Cardiac muscle cell (in vitro differentiated cells and primary cell): ENCODE results near the gene GALNS. TPM values are rescaled to one million over a fixed set of nuclear protein-coding genes. Genes with fewer than 3 reads are reported as not detected.

Experiments used
- DNase-seq, 2 donors: peaks; one replicate each; pipeline versions ENCODE4 v3.0.0 to v3.0.0-alpha.2; 2010 to 2017; ENCODE audit warnings: low read depth in 1 of 2, low spot score in 1 of 2
- H3K27ac ChIP-seq: fragments of 200-600 bp; sonication (generic); 2 replicates; pipeline ENCODE4 v1.5.1; 2016
- H3K27me3 ChIP-seq: fragments of 200-600 bp; sonication (generic); 2 replicates; pipeline ENCODE4 v1.6.0; 2016; ENCODE audit warnings: control low read depth
- H3K36me3 ChIP-seq: fragments of 200-600 bp; sonication (generic); 2 replicates; pipeline ENCODE4 v1.5.1; 2016; ENCODE audit warnings: control low read depth
- H3K4me1 ChIP-seq: fragments of 200-600 bp; sonication (generic); 2 replicates; pipeline ENCODE4 v1.8.1; 2017; ENCODE audit warnings: low read depth, mild to moderate bottlenecking, mixed run types
- H3K4me3 ChIP-seq: fragments of 200-600 bp; sonication (generic); 2 replicates; pipeline ENCODE4 v1.5.1; 2016; ENCODE audit warnings: mild to moderate bottlenecking
- H3K9me3 ChIP-seq: fragments of 200-600 bp; sonication (generic); 2 replicates; pipeline ENCODE4 v1.5.1; 2017; ENCODE audit warnings: low read depth, mild to moderate bottlenecking, control low read depth
- CTCF ChIP-seq: IDR thresholded peaks from 2 replicates; pipeline ENCODE4 v1.5.1; 2012; ENCODE audit warnings: low read depth, mild to moderate bottlenecking, low read length
- polyA plus RNA-seq: library from polyadenylated mRNA; unstranded; fragments of >200 nt; fragmentation: Nextera tagmentation; extraction: Ambion mirVana; gene quantifications from 2 replicates; pipeline ENCODE4 v1.2.1, GENCODE V29; 2016
- total RNA-seq: library from RNA; depleted of rRNA; stranded (reverse); fragments of >200 nt; gene quantifications from 2 replicates; pipeline ENCODE4 v1.2.3, GENCODE V29; 2016

GALNS gene
- total and polyA plus RNA-seq, 2 experiments from 2014 or later = 28.3 to 31.0 TPM

GRCh38 chr16:88806491-88807111 lies 50.1 kb downstream of the GALNS start:
- H3K9me3 ChIP-seq = no peaks in the 10 kb centered on the region
- no peak overlapping the region for H3K4me3 ChIP-seq
- no peak for TF ChIP-seq CTCF
- no peak for DNase-seq
- H3K36me3 ChIP-seq = peaks cover 10% of the 10 kb centered on the region
- H3K27ac ChIP-seq = no peak overlapping the region
- H3K27me3 ChIP-seq = no peaks in the 10 kb centered on the region
- H3K4me1 ChIP-seq = peaks cover 4% of the 10 kb centered on the region

GRCh38 chr16:88805887-88806393 lies 50.8 kb downstream of the GALNS start:
- no peak for DNase-seq
- Histone ChIP-seq H3K4me3 (no peak overlapping the region), H3K27ac (no peak overlapping the region), H3K4me1 (peaks cover 4% of the 10 kb centered on the region), H3K36me3 (peaks cover 10% of the 10 kb centered on the region), H3K9me3 (no peaks in the 10 kb centered on the region), H3K27me3 (no peaks in the 10 kb centered on the region)
- TF ChIP-seq CTCF = no peak

- H3K9me3 ChIP-seq = no peaks in the 10 kb centered on the region
- no peak for TF ChIP-seq CTCF
- no peak for DNase-seq
- H3K36me3 ChIP-seq = peaks cover 10% of the 10 kb centered on the region
- H3K4me1 ChIP-seq = no peaks in the 10 kb centered on the region
- no peak overlapping the region for H3K4me3 ChIP-seq
- no peaks in the 10 kb centered on the region for H3K27me3 ChIP-seq
- H3K27ac ChIP-seq = no peak overlapping the region
These were observed 51.4 kb downstream of the GALNS start for GRCh38 chr16:88805340-88805715.

- DNase-seq = no peak
- H3K4me3 ChIP-seq = peak overlapping the region; percentile 55
- TF ChIP-seq CTCF = no peak
- no peaks in the 10 kb centered on the region for H3K4me1 ChIP-seq
- no peaks in the 10 kb centered on the region for H3K9me3 ChIP-seq
- H3K36me3 ChIP-seq = peaks cover 10% of the 10 kb centered on the region
- H3K27ac ChIP-seq = no peak overlapping the region
- H3K27me3 ChIP-seq = no peaks in the 10 kb centered on the region
These were observed 52.0 kb downstream of the GALNS start for GRCh38 chr16:88804552-88805339.

- Histone ChIP-seq H3K36me3 (peaks cover 6% of the 10 kb centered on the region), H3K9me3 (no peaks in the 10 kb centered on the region), H3K27me3 (no peaks in the 10 kb centered on the region), H3K27ac (no peak overlapping the region), H3K4me1 (no peaks in the 10 kb centered on the region), H3K4me3 (peak overlapping the region; percentile 55)
- DNase-seq = no peak
- TF ChIP-seq CTCF = no peak
These were observed 52.6 kb downstream of the GALNS start for GRCh38 chr16:88804173-88804551.
